Tongue (tissue), 3 donors: ENCODE measurements around the gene PELI3. TPM values are rescaled to one million over a fixed set of nuclear protein-coding genes. Genes with fewer than 3 reads are reported as not detected.

Source experiments
- DNase-seq: peaks from one replicate; pipeline ENCODE4 v3.0.0-alpha.2; 2015
- small RNA-seq: library from RNA; depleted of rRNA; stranded (forward); fragments of <200 nt; gene quantifications from one replicate; pipeline ENCODE3, GENCODE V24; 2014; ENCODE audit warnings: low replicate concordance
- total RNA-seq: library from RNA; depleted of rRNA; stranded (reverse); fragments of >200 nt; gene quantifications from one replicate; pipeline ENCODE4 v1.2.3, GENCODE V29; 2014

PELI3 gene
- total RNA-seq, 1 donor from 2014 or later = 5.9 TPM

GRCh38 chr11:66505276-66505816, 38.6 kb downstream of the PELI3 start:
- no peak for DNase-seq

GRCh38 chr11:66509131-66509561, 42.4 kb downstream of the PELI3 start:
- peak; percentile 81 for DNase-seq

- peak; percentile 93 for DNase-seq
Measured at GRCh38 chr11:66510271-66510989, 43.7 kb downstream of the PELI3 start, which contains the start of gene BBS1. TSS of gene BBS1 (plus strand) at chr11:66510635. CDS start at chr11:66510660, 25 bp downstream.

- no peak for DNase-seq
Measured at GRCh38 chr11:66510990-66511339, 44.3 kb downstream of the PELI3 start.

GRCh38 chr11:66523611-66524010, 56.9 kb downstream of the PELI3 start:
- DNase-seq = no peak

- DNase-seq = no peak
Measured at GRCh38 chr11:66524304-66525040, 57.8 kb downstream of the PELI3 start.

Small RNA genes lying within 50 kb of the gene (small RNA-seq; reads per million reads assigned to genes)
- gene RF00416 = not detected

Other genes starting within 250 kb of the PELI3 start
- gene KLC2, start 209.2 kb upstream of the PELI3 start, total RNA-seq = 11.4 TPM
- gene RAB1B, start 198.3 kb upstream of the PELI3 start, total RNA-seq = 62.2 TPM
- 1.7 TPM for gene CNIH2, start 188.7 kb upstream of the PELI3 start, total RNA-seq
- 53.5 TPM for gene YIF1A, start 177.8 kb upstream of the PELI3 start, total RNA-seq
- gene TMEM151A, start 175.0 kb upstream of the PELI3 start, total RNA-seq = not detected
- gene CD248, start 149.9 kb upstream of the PELI3 start, total RNA-seq = 37.6 TPM
- 7.1 TPM for gene RIN1, start 130.5 kb upstream of the PELI3 start, total RNA-seq
- 23.6 TPM for gene BRMS1, start 121.8 kb upstream of the PELI3 start, total RNA-seq
- gene B4GAT1, start 119.3 kb upstream of the PELI3 start, total RNA-seq = 40.8 TPM
- gene SLC29A2, start 95.1 kb upstream of the PELI3 start, total RNA-seq = 10.2 TPM
- 1.4 TPM for gene NPAS4, start 45.9 kb upstream of the PELI3 start, total RNA-seq
- gene MRPL11, start 28.1 kb upstream of the PELI3 start, total RNA-seq = 55.9 TPM
- gene DPP3, start 13.5 kb downstream of the PELI3 start, total RNA-seq = 21.2 TPM
- 29.6 TPM for gene BBS1, start 43.7 kb downstream of the PELI3 start, total RNA-seq
- gene ZDHHC24, start 79.1 kb downstream of the PELI3 start, total RNA-seq = 5.3 TPM
- gene ACTN3, start 80.0 kb downstream of the PELI3 start, total RNA-seq = 91.4 TPM
- gene CTSF, start 101.7 kb downstream of the PELI3 start, total RNA-seq = 35.7 TPM
- 0.10 TPM for gene CCDC87, start 126.2 kb downstream of the PELI3 start, total RNA-seq
- gene CCS, start 126.3 kb downstream of the PELI3 start, total RNA-seq = 33.4 TPM
- 31.6 TPM for gene RBM14, start 149.7 kb downstream of the PELI3 start, total RNA-seq
- 137 TPM for gene RBM4, start 171.8 kb downstream of the PELI3 start, total RNA-seq
- gene RBM4B, start 211.0 kb downstream of the PELI3 start, total RNA-seq = 25.4 TPM